ENCODE results near the gene GIN1.

DNA sequence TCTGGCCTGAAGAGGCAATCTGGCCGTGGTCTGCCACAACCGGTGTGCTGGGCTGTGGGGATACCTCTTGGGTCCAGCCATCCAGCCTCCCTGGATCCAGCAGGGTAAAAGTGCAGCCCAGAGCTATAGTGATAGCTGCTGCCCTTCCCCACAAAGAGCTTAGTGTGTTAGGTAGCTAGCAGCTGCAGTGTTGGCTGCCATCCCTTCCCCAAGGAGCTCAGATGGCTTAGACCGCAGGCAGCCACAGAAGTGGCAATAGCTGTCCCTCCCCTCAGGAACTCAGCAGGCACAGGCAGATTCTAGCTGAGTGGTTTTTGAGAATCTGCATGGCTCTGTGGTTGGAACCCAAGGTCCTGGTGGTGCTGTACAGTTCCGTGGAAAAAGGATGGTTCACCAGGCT is 40.1 kb downstream of the GIN1 start:
- TF ChIP-seq, protein P1, sequence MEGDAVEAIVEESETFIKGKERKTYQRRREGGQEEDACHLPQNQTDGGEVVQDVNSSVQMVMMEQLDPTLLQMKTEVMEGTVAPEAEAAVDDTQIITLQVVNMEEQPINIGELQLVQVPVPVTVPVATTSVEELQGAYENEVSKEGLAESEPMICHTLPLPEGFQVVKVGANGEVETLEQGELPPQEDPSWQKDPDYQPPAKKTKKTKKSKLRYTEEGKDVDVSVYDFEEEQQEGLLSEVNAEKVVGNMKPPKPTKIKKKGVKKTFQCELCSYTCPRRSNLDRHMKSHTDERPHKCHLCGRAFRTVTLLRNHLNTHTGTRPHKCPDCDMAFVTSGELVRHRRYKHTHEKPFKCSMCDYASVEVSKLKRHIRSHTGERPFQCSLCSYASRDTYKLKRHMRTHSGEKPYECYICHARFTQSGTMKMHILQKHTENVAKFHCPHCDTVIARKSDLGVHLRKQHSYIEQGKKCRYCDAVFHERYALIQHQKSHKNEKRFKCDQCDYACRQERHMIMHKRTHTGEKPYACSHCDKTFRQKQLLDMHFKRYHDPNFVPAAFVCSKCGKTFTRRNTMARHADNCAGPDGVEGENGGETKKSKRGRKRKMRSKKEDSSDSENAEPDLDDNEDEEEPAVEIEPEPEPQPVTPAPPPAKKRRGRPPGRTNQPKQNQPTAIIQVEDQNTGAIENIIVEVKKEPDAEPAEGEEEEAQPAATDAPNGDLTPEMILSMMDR (conservative IDR thresholded peaks at IDR 0.05) = no peak
- TF ChIP-seq ZFX (IDR thresholded peaks at IDR 0.05) = no peak

Measured in C4-2B (cell line).